ENCODE measurements around the gene RGS11. TPM values are rescaled to one million over a fixed set of nuclear protein-coding genes. Genes with fewer than 3 reads are reported as not detected.

RGS11 gene
- total RNA-seq, 2 experiments from 2014 or later, result not detected

DNA sequence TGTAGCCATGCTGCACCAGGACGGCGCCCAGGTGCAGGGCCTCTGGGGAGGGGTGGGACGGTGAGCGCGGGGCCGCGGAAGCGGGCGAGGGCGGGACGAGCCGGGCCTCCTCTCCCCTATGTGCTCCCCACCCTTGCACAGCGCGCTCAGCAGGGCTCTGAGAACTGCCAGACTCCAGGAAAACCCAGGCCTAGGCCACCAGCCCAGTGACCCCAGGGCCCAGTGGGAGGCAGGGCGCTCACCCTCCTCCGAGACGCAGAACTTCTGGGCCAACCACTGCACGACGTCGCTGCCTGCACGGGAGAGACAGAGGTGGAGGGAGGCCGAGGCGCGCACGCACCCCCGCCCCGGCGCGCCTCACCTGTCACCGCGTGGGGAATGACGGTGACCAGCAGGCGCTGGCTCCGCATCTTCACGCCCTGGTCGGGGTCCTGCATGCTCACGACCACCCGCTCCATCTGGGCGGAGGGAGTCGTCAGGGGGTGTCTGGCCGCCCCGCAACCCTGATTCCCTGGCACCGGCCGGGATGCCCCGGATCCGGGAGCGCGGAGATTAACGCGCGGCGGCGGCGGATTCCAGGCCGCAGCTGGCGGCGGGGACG lies 603 bp downstream of the RGS11 start:
- no peak overlapping the region for H3K4me3 ChIP-seq (ENCODE audit: low read depth, low read length, poor library complexity, severe bottlenecking)
- no peak for DNase-seq (ENCODE audit: low spot score)
- H3K9me2 ChIP-seq (ENCODE audit: insufficient read depth, low read length), result no peaks in the 10 kb centered on the region
- ChIA-PET POLR2A (no interaction called here), CTCF (ENCODE audit: unreplicated experiment) (no interaction called here)
- H3K9me3 ChIP-seq (ENCODE audit: low read length), result no peaks in the 10 kb centered on the region
- no peaks in the 10 kb centered on the region for H3K4me1 ChIP-seq (ENCODE audit: insufficient read depth, low read length, poor library complexity, severe bottlenecking)
- no TSS peak for BruUV-seq (replicated peaks)
- H4K20me1 ChIP-seq (ENCODE audit: insufficient read depth, low read length), result no peaks in the 10 kb centered on the region
- no peak overlapping the region for H2AFZ ChIP-seq (ENCODE audit: low read length)
- no peak for TF ChIP-seq EZH2phosphoT487 (IDR thresholded peaks at IDR 0.05; ENCODE audit: borderline replicate concordance, low read depth, low read length)
- TF ChIP-seq, protein P1, sequence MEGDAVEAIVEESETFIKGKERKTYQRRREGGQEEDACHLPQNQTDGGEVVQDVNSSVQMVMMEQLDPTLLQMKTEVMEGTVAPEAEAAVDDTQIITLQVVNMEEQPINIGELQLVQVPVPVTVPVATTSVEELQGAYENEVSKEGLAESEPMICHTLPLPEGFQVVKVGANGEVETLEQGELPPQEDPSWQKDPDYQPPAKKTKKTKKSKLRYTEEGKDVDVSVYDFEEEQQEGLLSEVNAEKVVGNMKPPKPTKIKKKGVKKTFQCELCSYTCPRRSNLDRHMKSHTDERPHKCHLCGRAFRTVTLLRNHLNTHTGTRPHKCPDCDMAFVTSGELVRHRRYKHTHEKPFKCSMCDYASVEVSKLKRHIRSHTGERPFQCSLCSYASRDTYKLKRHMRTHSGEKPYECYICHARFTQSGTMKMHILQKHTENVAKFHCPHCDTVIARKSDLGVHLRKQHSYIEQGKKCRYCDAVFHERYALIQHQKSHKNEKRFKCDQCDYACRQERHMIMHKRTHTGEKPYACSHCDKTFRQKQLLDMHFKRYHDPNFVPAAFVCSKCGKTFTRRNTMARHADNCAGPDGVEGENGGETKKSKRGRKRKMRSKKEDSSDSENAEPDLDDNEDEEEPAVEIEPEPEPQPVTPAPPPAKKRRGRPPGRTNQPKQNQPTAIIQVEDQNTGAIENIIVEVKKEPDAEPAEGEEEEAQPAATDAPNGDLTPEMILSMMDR (conservative IDR thresholded peaks at IDR 0.05; ENCODE audit: low read length), result no peak
- H3K27ac ChIP-seq (ENCODE audit: low read depth, low read length, poor library complexity, severe bottlenecking), result no peak overlapping the region
- H3K4me2 ChIP-seq (ENCODE audit: low read length), result peak overlapping the region; percentile 6; the same call in 1 of the 2 replicates
- H3K79me2 ChIP-seq (ENCODE audit: insufficient read depth, low read depth, low read length), result no peaks in the 10 kb centered on the region
- no peaks in the 10 kb centered on the region for H3K36me3 ChIP-seq (ENCODE audit: insufficient read depth, low read length)
- intact Hi-C loops (cut with micrococcal nuclease; ENCODE audit: unreplicated experiment), result no loop called here

GRCh38 chr16:273547-274421 lies 2.0 kb downstream of the RGS11 start:
- no peak for DNase-seq (ENCODE audit: low spot score)
- H3K79me2 ChIP-seq (ENCODE audit: insufficient read depth, low read depth, low read length), result no peaks in the 10 kb centered on the region
- H3K36me3 ChIP-seq (ENCODE audit: insufficient read depth, low read length), result no peaks in the 10 kb centered on the region
- POLR2A ChIA-PET, result no interaction called here
- H3K9me2 ChIP-seq (ENCODE audit: insufficient read depth, low read length), result no peaks in the 10 kb centered on the region
- no peak overlapping the region for H2AFZ ChIP-seq (ENCODE audit: low read length)
- no peaks in the 10 kb centered on the region for H3K9me3 ChIP-seq (ENCODE audit: low read length)
- no peaks in the 10 kb centered on the region for H3K4me1 ChIP-seq (ENCODE audit: insufficient read depth, low read length, poor library complexity, severe bottlenecking)
- TF ChIP-seq, protein P1 (conservative IDR thresholded peaks at IDR 0.05; ENCODE audit: low read length), result no peak
- TF ChIP-seq EZH2phosphoT487 (IDR thresholded peaks at IDR 0.05; ENCODE audit: borderline replicate concordance, low read depth, low read length), result no peak
- H3K4me3 ChIP-seq (ENCODE audit: low read depth, low read length, poor library complexity, severe bottlenecking), result no peak overlapping the region
- CTCF ChIA-PET (ENCODE audit: unreplicated experiment), result no interaction called here
- H3K27ac ChIP-seq (ENCODE audit: low read depth, low read length, poor library complexity, severe bottlenecking), result no peak overlapping the region
- H4K20me1 ChIP-seq (ENCODE audit: insufficient read depth, low read length), result no peaks in the 10 kb centered on the region
- no TSS peak for BruUV-seq (replicated peaks)
- intact Hi-C loops (cut with micrococcal nuclease; ENCODE audit: unreplicated experiment), result no loop called here
- H3K4me2 ChIP-seq (ENCODE audit: low read length), result no peak overlapping the region
